ENCODE results near the gene ACTN4. TPM values are rescaled to one million over a fixed set of nuclear protein-coding genes. Genes with fewer than 3 reads are reported as not detected.

The ACTN4 gene
- polyA plus RNA-seq, 3 donors = 623 to 719 (median 641) TPM

- no peak for DNase-seq (ENCODE audit: low read depth in 3 of 3, low spot score in 2 of 3)
Observed at GRCh38 chr19:38660724-38661123, 13.3 kb downstream of the ACTN4 start.

GRCh38 chr19:38661136-38661535, 13.7 kb downstream of the ACTN4 start:
- no peak for DNase-seq (ENCODE audit: low read depth in 3 of 3, low spot score in 2 of 3)

GRCh38 chr19:38661996-38662395, 14.5 kb downstream of the ACTN4 start:
- no peak for DNase-seq (ENCODE audit: low read depth in 3 of 3, low spot score in 2 of 3)

- DNase-seq (ENCODE audit: low read depth in 3 of 3, low spot score in 2 of 3) = no peak
Observed at GRCh38 chr19:38662537-38663155, 15.2 kb downstream of the ACTN4 start.

- DNase-seq (ENCODE audit: low read depth in 3 of 3, low spot score in 2 of 3) = no peak
Observed at GRCh38 chr19:38663156-38663651, 15.8 kb downstream of the ACTN4 start.

- DNase-seq (ENCODE audit: low read depth in 3 of 3, low spot score in 2 of 3) = no peak
Observed at GRCh38 chr19:38663957-38664502, 16.6 kb downstream of the ACTN4 start.

- DNase-seq (ENCODE audit: low read depth in 3 of 3, low spot score in 2 of 3) = no peak
Observed at GRCh38 chr19:38664503-38665211, 17.2 kb downstream of the ACTN4 start.

- no peak for DNase-seq (ENCODE audit: low read depth in 3 of 3, low spot score in 2 of 3)
Observed at GRCh38 chr19:38665219-38665931, 17.9 kb downstream of the ACTN4 start.

GRCh38 chr19:38665950-38666662, 18.7 kb downstream of the ACTN4 start:
- no peak for DNase-seq (ENCODE audit: low read depth in 3 of 3, low spot score in 2 of 3)

GRCh38 chr19:38666663-38667511, 19.4 kb downstream of the ACTN4 start:
- no peak for DNase-seq (ENCODE audit: low read depth in 3 of 3, low spot score in 2 of 3)

GRCh38 chr19:38667661-38668171, 20.3 kb downstream of the ACTN4 start:
- DNase-seq (ENCODE audit: low read depth in 3 of 3, low spot score in 2 of 3) = no peak

GRCh38 chr19:38669552-38669951, 22.1 kb downstream of the ACTN4 start:
- DNase-seq (ENCODE audit: low read depth in 3 of 3, low spot score in 2 of 3) = no peak

- no peak for DNase-seq (ENCODE audit: low read depth in 3 of 3, low spot score in 2 of 3)
Observed at GRCh38 chr19:38670921-38671398, 23.5 kb downstream of the ACTN4 start.

- DNase-seq (ENCODE audit: low read depth in 3 of 3, low spot score in 2 of 3) = no peak
Observed at GRCh38 chr19:38671654-38672053, 24.2 kb downstream of the ACTN4 start.

- DNase-seq (ENCODE audit: low read depth in 3 of 3, low spot score in 2 of 3) = no peak
Observed at GRCh38 chr19:38673030-38673429, 25.6 kb downstream of the ACTN4 start.

- no peak for DNase-seq (ENCODE audit: low read depth in 3 of 3, low spot score in 2 of 3)
Observed at GRCh38 chr19:38674388-38675171, 27.1 kb downstream of the ACTN4 start.

GRCh38 chr19:38675611-38676010, 28.2 kb downstream of the ACTN4 start:
- DNase-seq (ENCODE audit: low read depth in 3 of 3, low spot score in 2 of 3) = no peak

- no peak for DNase-seq (ENCODE audit: low read depth in 3 of 3, low spot score in 2 of 3)
Observed at GRCh38 chr19:38676023-38676877, 28.8 kb downstream of the ACTN4 start.

Measured in right renal cortex interstitium (tissue), 3 donors.